Measurements from ENCODE around the gene AANAT.
"Not testable (repeated sequence)": the region's sequence is repeated elsewhere in the genome, so short reads cannot be mapped to it uniquely, and the experiment has no call there.

AANAT gene

DNA sequence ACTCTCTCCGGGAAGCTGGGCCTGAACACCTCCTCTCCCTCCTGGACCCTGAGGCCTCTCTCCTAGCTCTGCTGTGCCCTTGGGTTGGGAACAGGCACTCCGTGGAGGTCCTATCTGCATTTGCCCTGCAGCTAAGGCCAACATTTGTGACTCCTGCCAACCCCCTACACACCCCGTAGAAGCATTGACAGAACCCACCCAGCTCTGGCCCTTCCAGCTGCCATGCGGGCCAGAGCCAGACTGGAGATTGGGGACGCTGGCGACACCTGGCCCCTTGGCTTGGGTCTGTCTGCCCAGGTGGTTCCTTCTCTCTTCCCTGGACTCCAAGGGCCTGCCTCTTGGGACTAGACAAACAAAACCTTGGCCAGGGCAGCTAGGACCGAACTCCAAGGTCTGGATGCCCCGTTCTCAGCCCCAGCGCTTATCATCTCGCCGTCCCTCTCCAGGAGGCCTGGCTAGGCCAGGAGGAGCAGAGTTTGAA lies 34.5 kb downstream of the AANAT start:
- H3K9ac ChIP-seq (ENCODE audit: low read length): no peak overlapping the region
- H3K4me1 ChIP-seq (ENCODE audit: insufficient read depth, low read length): peaks cover 32% of the 10 kb centered on the region
- H3K9me3 ChIP-seq (ENCODE audit: low read length): no peaks in the 10 kb centered on the region
- H3K4me3 ChIP-seq (ENCODE audit: low read depth in 1 of 2, low read length in 2 of 2): peak overlapping the region; percentile 34 to 49
- no peak overlapping the region for H3K27ac ChIP-seq (ENCODE audit: low read depth, low read length)
- H3K36me3 ChIP-seq (ENCODE audit: insufficient read depth, low read length): no peaks in the 10 kb centered on the region
- H3K27me3 ChIP-seq (ENCODE audit: control insufficient read depth in 1 of 2, insufficient read depth in 2 of 2, low read length in 2 of 2): peaks cover 0 to 1% of the 10 kb centered on the region in 2 donors

DNA sequence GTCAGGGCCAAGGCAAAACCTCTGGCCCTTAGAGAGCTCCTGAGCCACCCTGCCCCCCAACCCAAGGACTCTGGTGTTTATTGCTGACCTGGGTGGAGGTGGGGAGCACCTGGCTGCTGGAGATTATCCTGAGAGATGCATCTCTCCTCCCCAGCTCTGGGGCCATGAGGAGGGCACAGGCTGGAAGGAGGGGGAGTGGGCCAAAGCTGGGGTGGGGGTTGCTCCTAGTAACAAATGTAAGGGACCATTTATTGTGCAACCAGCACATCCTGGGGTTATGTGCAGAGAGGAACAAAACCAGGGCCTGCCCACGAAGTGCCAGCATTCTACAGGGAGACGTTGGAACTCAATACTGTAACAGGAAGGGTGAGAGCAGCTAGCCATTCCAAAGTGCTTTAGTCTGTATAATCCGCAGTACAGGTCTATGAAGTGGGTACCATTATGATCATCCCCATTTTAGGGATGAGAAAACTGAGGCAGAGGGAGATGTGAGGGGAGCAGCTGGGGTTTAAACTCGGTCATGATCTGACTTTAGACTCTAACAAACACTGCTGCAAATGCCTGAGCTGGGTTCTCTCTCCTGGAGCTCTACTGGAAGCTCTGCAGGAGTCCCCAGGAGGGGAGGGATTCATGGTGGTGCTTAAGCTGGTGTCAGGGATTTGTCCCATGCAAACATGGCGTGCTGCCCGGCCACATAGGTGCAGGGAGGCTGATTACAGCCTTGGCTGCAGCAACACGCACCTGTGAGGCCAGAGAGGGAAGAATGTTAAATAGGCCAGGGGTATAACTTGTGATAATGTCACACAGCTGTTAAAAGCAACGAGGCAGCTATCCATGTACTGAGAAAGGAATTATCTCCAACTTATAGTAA lies 35.2 kb downstream of the AANAT start:
- no peaks in the 10 kb centered on the region for H3K9me3 ChIP-seq (ENCODE audit: low read length)
- no peak overlapping the region for H3K4me3 ChIP-seq (ENCODE audit: low read depth in 1 of 2, low read length in 2 of 2)
- H3K4me1 ChIP-seq (ENCODE audit: insufficient read depth, low read length): peaks cover 29% of the 10 kb centered on the region
- H3K27me3 ChIP-seq (ENCODE audit: control insufficient read depth in 1 of 2, insufficient read depth in 2 of 2, low read length in 2 of 2): peaks cover 0 to 5% of the 10 kb centered on the region in 2 donors
- H3K36me3 ChIP-seq (ENCODE audit: insufficient read depth, low read length): no peaks in the 10 kb centered on the region
- no peak overlapping the region for H3K27ac ChIP-seq (ENCODE audit: low read depth, low read length)
- H3K9ac ChIP-seq (ENCODE audit: low read length): no peak overlapping the region

DNA sequence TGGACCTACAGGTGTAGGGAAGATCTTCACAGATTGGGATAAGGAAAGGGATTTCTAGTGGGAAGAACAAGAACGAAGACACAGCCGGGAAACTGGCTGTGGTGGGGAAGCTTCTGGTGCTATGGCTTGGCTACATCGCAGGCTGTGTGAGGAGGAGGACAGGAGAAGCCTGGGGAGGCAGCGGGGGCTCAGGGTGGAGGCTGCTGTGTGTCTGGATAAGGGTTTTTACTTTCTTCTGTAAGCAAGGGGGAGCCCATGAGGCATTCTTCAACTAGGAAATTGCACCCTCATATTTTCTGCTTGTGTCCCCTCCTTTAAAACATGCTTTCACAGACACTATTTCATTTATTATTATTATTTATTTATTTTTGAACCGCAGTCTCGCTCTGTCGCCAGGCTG lies 36.7 kb downstream of the AANAT start:
- peaks cover 0 to 5% of the 10 kb centered on the region in 2 donors for H3K27me3 ChIP-seq (ENCODE audit: control insufficient read depth in 1 of 2, insufficient read depth in 2 of 2, low read length in 2 of 2)
- peaks cover 14% of the 10 kb centered on the region for H3K4me1 ChIP-seq (ENCODE audit: insufficient read depth, low read length)
- no peak overlapping the region for H3K4me3 ChIP-seq (ENCODE audit: low read depth in 1 of 2, low read length in 2 of 2)
- no peaks in the 10 kb centered on the region for H3K9me3 ChIP-seq (ENCODE audit: low read length)
- no peaks in the 10 kb centered on the region for H3K36me3 ChIP-seq (ENCODE audit: insufficient read depth, low read length)
- H3K9ac ChIP-seq (ENCODE audit: low read length): no peak overlapping the region
- no peak overlapping the region for H3K27ac ChIP-seq (ENCODE audit: low read depth, low read length)

- Histone ChIP-seq H3K4me3 (ENCODE audit: low read depth in 1 of 2, low read length in 2 of 2) (no peak overlapping the region), H3K27ac (ENCODE audit: low read depth, low read length) (no peak overlapping the region), H3K27me3 (ENCODE audit: control insufficient read depth in 1 of 2, insufficient read depth in 2 of 2, low read length in 2 of 2) (peaks cover 0 to 5% of the 10 kb centered on the region in 2 donors), H3K9ac (ENCODE audit: low read length) (no peak overlapping the region), H3K36me3 (ENCODE audit: insufficient read depth, low read length) (no peaks in the 10 kb centered on the region), H3K4me1 (ENCODE audit: insufficient read depth, low read length) (peaks cover 8% of the 10 kb centered on the region), H3K9me3 (ENCODE audit: low read length) (no peaks in the 10 kb centered on the region)
Measured at GRCh38 chr17:76506408-76507345, 39.3 kb downstream of the AANAT start.

DNA sequence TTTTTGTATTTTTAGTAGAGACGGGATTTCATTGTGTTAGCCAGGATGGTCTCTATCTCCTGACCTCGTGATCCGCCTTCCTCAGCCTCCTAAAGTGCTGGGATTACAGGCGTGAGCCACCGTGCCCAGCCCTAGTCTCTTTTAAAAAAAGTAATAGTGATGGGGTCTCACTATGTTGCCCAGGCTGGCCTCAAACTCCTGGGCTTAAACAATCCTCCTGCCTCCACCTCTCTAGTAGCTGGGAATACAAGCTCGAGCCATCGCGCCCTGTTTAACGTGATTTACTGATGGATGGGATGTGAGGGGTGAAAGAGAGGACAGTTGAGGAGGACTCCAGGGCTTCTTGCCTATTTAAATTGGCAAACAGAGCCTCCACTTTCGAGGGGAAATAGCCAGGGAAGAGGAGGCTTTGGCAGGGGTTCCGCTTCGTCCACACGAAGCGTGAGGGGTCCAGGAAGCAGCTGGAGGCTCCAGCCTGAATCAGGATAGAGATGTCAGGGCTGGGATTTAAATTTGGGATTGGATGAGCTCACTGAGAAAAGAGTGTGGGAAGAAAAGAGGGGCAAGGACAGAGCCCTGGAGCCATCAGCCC lies 41.2 kb downstream of the AANAT start:
- not testable (repeated sequence) for H3K36me3 ChIP-seq (ENCODE audit: insufficient read depth, low read length); H3K27me3 ChIP-seq (ENCODE audit: control insufficient read depth in 1 of 2, insufficient read depth in 2 of 2, low read length in 2 of 2); H3K9ac ChIP-seq (ENCODE audit: low read length); H3K4me3 ChIP-seq (ENCODE audit: low read depth in 1 of 2, low read length in 2 of 2); H3K4me1 ChIP-seq (ENCODE audit: insufficient read depth, low read length); H3K9me3 ChIP-seq (ENCODE audit: low read length); H3K27ac ChIP-seq (ENCODE audit: low read depth, low read length)

GRCh38 chr17:76510831-76511244 lies 43.4 kb downstream of the AANAT start:
- Histone ChIP-seq H3K27me3 (ENCODE audit: control insufficient read depth in 1 of 2, insufficient read depth in 2 of 2, low read length in 2 of 2) (peaks cover 0 to 5% of the 10 kb centered on the region in 2 donors), H3K9ac (ENCODE audit: low read length) (no peak overlapping the region), H3K4me1 (ENCODE audit: insufficient read depth, low read length) (no peaks in the 10 kb centered on the region), H3K36me3 (ENCODE audit: insufficient read depth, low read length) (no peaks in the 10 kb centered on the region), H3K27ac (ENCODE audit: low read depth, low read length) (no peak overlapping the region), H3K9me3 (ENCODE audit: low read length) (no peaks in the 10 kb centered on the region), H3K4me3 (ENCODE audit: low read depth in 1 of 2, low read length in 2 of 2) (no peak overlapping the region)

DNA sequence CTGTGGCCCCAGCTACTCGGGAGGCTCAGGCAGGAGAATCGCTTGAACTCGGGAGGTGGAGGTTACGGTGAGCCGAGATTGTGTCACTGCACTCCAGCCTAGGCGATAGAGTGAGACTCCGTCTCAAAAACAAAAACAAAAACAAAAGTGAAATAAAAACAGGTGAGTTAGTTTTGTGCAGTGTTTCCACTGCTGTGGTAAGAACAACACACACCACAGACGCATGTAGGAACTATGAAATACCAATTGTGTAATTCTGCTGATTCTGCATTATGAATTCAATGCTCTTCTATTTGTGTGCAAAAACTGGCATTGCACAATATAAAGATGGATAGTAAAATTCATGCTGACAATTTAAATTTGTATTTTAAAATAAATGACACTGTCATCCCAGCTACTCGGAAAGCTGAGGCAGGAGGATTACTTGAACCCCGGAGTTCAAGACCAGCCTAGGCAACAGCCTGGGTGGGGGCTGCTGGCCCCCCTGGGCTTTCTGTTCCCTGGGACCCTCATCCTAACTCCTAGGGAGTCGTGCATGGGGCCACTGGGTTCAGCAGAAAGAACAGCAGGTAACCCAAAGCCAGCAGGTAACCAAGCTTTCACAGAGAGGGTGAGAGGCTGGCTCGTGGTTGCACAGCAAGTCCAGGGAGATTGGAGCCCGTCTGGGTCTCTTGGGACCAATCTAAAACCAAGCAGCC lies 44.4 kb downstream of the AANAT start:
- Histone ChIP-seq H3K27ac (ENCODE audit: low read depth, low read length) (no peak overlapping the region), H3K4me1 (ENCODE audit: insufficient read depth, low read length) (no peaks in the 10 kb centered on the region), H3K9me3 (ENCODE audit: low read length) (no peaks in the 10 kb centered on the region), H3K9ac (ENCODE audit: low read length) (no peak overlapping the region), H3K4me3 (ENCODE audit: low read depth in 1 of 2, low read length in 2 of 2) (no peak overlapping the region), H3K27me3 (ENCODE audit: control insufficient read depth in 1 of 2, insufficient read depth in 2 of 2, low read length in 2 of 2) (peaks cover 0 to 5% of the 10 kb centered on the region in 2 donors), H3K36me3 (ENCODE audit: insufficient read depth, low read length) (no peaks in the 10 kb centered on the region)

- Histone ChIP-seq H3K27ac (ENCODE audit: low read depth, low read length) (no peak overlapping the region), H3K4me1 (ENCODE audit: insufficient read depth, low read length) (no peaks in the 10 kb centered on the region), H3K9me3 (ENCODE audit: low read length) (no peaks in the 10 kb centered on the region), H3K36me3 (ENCODE audit: insufficient read depth, low read length) (no peaks in the 10 kb centered on the region), H3K4me3 (ENCODE audit: low read depth in 1 of 2, low read length in 2 of 2) (no peak overlapping the region), H3K9ac (ENCODE audit: low read length) (no peak overlapping the region), H3K27me3 (ENCODE audit: control insufficient read depth in 1 of 2, insufficient read depth in 2 of 2, low read length in 2 of 2) (no peaks in the 10 kb centered on the region)
Measured at GRCh38 chr17:76512366-76513305, 45.2 kb downstream of the AANAT start.

GRCh38 chr17:76513306-76513692 lies 45.9 kb downstream of the AANAT start:
- Histone ChIP-seq H3K4me3 (ENCODE audit: low read depth in 1 of 2, low read length in 2 of 2) (no peak overlapping the region), H3K9me3 (ENCODE audit: low read length) (no peaks in the 10 kb centered on the region), H3K27me3 (ENCODE audit: control insufficient read depth in 1 of 2, insufficient read depth in 2 of 2, low read length in 2 of 2) (no peaks in the 10 kb centered on the region), H3K4me1 (ENCODE audit: insufficient read depth, low read length) (no peaks in the 10 kb centered on the region), H3K27ac (ENCODE audit: low read depth, low read length) (no peak overlapping the region), H3K9ac (ENCODE audit: low read length) (no peak overlapping the region), H3K36me3 (ENCODE audit: insufficient read depth, low read length) (no peaks in the 10 kb centered on the region)

DNA sequence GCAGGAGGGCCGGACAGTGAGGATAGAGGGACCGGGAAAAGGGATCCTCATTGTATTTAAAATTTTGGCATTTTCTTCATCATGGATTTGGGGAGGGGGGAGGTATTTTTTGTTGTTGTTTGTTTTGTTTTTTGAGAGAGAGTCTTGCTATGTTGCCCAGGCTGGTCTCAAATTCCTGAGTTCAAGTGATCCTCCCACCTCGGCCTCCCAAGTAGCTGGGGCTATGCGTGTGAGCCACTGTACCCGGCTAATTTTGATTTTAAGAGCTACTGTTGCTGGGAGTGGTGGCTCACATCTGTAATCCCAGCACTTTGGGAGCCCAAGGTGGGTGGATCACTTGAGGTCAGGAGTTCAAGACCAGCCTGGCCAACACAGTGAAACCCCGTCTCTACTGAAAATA lies 47.0 kb downstream of the AANAT start:
- H3K36me3 ChIP-seq (ENCODE audit: insufficient read depth, low read length); H3K4me1 ChIP-seq (ENCODE audit: insufficient read depth, low read length); H3K9ac ChIP-seq (ENCODE audit: low read length); H3K27me3 ChIP-seq (ENCODE audit: control insufficient read depth in 1 of 2, insufficient read depth in 2 of 2, low read length in 2 of 2); H3K4me3 ChIP-seq (ENCODE audit: low read depth in 1 of 2, low read length in 2 of 2); H3K9me3 ChIP-seq (ENCODE audit: low read length); H3K27ac ChIP-seq (ENCODE audit: low read depth, low read length): not testable (repeated sequence)

Data from muscle layer of colon (tissue), 2 donors.